Inflammatory macrophage treated with lipopolysaccharide for 1 hour (primary cell): ENCODE measurements around the gene SNRPF.
"Not testable (repeated sequence)": the region's sequence is repeated elsewhere in the genome, so short reads cannot be mapped to it uniquely, and the experiment has no call there.

ENCODE experiments used
- DNase-seq, 2 donors: peaks; one replicate each; pipeline ENCODE4 v3.0.0-alpha.2; 2020 to 2022

SNRPF gene

GRCh38 chr12:95858451-95859343 is at the start of gene SNRPF:
SNRPF (plus strand) TSS chr12:95858952; CDS start chr12:95859074, 122 bp downstream.
- DNase-seq, result peak; percentile 95 to 97

DNA sequence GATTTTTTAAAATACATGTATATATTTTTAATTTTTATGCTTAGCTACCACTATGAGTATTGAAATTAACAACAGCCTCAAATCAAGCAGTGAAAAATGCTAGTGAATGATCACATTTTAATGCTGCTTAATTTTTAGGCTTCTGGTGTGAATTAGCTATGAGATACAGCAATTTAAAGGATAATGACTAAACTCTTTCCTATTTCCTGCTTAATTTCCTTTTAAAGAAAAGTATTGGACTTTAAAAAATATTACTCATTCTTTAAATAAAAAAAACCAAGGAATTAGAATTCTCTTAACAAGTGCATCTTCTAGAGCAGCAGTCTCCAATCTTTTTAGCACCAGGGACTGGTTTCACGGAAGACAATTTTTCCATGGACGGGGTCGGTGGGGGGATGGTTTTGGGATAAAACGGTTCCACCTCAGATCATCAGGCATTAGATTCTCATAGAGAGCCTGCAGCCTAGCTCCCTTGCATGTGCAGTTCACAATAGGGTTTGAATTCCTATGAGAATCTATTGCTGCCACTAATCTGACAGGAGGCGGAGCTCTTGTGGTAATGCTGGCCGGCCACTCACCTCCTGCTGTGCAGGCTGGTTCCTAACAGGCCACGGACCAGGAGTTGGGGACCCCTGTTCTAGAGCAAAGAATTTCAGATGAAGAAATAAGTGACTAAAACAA is 49.6 kb upstream of the SNRPF start:
- DNase-seq, result no peak

GRCh38 chr12:95810411-95810810 is 48.3 kb upstream of the SNRPF start:
- no peak for DNase-seq

DNA sequence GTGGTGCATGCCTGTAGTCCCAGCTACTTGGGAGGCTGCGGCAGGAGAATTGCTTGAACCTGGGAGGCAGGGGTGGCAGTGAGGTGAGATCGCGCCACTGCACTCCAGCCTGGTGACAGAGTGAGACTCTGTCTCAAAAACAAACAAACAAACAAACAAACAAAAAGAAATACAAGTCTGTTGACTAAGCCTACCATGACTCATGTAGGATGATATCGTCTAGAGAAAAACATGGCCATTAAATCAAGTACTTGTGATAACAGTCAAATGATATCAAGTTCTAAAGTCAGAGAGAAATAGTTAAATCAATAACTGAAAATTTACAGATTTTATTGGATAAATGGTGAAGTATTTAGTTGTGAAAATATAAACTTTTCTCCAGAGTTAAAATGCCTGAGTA is 46.6 kb upstream of the SNRPF start:
- not testable (repeated sequence) for DNase-seq

DNA sequence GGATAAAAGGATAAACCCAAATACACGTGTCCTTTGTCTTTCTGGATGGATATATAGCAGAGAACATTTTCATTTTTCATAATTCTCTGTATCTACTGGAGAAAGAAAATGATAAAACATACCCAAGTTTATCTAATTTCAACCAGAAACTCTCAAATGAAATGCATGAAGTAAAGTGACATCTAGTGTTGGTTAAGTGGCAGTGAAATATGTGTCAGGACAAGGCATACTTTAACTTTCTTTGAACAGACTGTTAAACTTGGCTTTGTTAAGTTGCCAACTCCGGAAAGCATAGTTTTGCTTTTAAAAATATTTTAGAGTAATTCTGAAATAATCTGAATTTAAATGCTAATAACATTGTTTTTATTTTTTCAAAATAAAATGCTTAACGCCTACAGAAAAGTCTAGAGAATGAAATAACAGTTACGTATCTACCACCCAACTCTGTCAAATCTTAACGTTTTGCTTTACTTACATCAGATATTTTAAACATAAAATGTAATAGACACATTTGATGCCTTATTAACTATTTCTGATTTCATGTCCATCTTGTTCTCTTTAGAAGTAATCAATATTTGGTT is 43.0 kb upstream of the SNRPF start:
- no peak for DNase-seq

- peak; percentile 11 to 62 for DNase-seq
These were observed 38.6 kb upstream of the SNRPF start for GRCh38 chr12:95820096-95820703.

- DNase-seq, result no peak
These were observed 29.4 kb upstream of the SNRPF start for GRCh38 chr12:95829395-95829794.

GRCh38 chr12:95830335-95831089 is 28.2 kb upstream of the SNRPF start:
- no peak for DNase-seq

DNA sequence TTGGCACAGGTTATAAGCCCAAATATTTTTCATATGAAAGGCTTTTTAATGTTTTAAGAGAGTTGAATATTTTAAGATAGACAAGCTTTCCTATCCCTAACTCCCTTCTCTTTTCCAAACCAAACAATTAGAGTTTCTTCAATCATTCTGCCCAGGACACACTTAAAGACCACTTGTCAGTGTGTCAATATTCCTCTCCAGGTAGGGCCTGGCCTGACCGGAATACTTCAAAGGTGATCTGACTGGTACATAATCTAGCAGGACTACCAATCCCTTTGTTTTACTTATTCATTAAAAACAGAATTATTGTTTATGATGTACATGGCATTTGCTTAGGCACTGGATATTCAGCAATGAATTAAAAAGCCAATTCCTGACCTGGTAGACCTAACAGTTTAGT is 24.2 kb upstream of the SNRPF start:
- no peak for DNase-seq

DNA sequence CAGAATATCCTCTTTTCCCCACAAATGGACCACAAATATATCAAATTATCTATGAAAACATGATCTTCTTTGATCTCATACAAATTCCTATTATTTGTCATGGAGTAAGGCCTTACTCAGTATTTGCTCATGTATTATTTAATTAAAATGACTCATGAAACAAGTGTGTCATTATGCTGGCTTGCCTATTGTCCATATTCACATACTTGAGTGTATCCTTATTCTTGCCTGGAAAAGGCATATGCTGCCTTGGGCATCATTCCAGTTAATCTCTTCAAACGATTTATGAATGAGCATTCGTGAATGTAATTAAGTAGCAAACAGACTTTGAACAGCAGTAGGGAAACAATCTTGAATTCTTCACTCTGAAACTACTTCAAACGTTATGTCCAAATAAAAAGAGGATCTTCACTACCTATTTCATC is 22.6 kb upstream of the SNRPF start:
- DNase-seq, result no peak

DNA sequence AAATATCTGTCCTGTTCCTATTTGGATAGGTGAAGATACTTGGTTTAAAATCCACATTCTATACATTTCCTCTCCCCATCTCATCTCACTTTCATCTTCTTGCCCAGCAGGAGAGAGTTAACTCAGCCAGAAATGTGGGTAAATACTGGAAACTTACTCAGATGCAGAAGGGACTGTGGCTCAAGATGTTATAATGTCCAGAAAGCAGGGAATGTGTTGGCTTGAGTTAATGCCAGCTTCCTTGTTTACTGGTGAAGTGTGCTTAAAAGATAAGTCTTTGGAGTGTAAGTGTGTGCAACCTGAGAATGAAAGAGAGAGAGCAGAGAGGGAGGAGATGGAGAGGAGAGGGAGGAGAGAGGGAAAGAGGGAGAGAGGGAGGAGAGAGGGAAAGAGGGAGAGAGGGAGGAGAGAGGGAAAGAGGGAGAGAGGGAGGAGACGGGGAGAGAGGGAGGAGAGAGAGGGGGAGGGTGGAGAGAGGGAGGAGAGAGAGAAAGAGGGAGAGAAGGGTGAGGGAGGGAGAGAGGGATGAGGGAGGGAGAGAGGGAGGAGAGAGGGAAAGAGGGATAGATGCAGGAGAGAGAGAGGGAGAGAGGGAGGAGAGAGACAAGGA is 22.0 kb upstream of the SNRPF start:
- no peak for DNase-seq

DNA sequence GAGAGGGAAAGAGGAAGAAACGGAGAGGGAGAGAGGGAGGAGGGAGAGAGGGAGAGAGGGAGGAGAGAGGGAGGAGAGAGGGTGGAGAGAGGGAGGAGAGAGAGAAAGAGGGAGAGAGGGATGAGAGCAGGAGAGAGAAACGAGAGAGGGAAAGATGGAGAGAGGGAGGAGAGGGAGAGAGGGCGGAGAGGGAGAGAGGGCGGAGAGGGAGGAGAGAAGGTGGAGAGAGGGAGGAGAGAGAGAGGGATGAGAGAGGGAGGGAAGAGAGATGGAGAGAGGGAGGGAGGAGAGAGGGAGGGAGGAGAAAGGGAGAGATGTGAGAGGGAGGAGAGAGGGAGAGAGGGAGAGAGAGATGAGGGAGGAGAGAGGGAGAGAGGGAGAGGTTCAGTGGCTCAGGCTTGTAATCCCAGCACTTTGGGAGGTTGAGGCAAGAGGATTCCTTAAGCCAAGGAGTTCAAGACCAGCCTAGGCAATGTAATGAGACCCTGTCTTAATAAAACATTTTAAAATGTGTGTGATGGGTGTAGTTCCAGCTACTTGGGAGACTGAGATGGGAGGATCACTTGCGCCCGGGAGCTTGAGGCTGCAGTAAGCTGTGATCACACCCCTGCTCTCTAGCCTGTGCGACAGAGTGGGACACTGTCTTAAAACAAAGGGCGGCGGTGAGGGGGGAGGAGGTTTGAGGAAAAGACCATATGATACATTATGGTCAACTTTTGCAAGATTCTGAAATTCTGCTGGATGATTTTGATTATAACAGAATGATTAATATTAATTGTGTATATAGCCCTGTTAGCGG is 21.3 kb upstream of the SNRPF start:
- no peak for DNase-seq

GRCh38 chr12:95838125-95838524 is 20.6 kb upstream of the SNRPF start:
- DNase-seq, result no peak

DNA sequence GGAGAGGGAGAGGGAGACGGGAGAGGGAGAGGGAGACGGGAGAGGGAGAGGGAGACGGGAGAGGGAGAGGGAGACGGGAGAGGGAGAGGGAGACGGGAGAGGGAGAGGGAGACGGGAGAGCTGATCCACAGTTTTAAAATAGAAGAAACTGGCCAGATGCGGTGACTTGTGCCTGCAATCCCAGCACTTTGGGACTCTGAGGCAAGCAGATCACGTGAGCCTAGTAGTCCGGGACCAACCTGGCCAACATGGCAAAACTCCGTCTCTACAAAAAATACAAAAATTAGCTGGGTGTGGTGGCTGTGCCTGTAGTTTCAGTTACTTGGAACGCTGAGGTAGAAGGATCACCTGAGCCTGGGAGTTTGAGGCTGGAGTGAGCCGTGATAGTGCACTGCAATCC is 16.3 kb upstream of the SNRPF start:
- not testable (repeated sequence) for DNase-seq

- no peak for DNase-seq
These were observed 10.0 kb upstream of the SNRPF start for GRCh38 chr12:95848575-95849388.

DNA sequence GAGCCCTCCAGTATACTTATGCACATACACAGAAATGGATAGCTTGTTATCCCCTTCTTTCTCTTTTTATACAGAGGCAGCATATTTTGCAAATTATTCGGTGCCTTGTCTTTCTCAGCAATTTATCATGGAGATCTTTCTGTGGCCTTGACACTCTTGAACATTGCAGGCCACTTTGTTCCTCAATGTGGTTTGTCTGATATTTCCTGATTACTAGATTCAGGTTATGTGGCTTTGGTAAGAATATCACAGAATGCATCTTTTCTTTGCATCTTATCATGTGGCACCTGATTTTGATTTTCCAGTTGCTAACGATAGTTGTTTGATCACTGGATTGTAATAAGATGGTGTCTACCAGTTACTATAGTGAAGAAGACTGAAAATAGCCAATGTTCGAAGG is 7.1 kb upstream of the SNRPF start:
- no peak for DNase-seq

DNA sequence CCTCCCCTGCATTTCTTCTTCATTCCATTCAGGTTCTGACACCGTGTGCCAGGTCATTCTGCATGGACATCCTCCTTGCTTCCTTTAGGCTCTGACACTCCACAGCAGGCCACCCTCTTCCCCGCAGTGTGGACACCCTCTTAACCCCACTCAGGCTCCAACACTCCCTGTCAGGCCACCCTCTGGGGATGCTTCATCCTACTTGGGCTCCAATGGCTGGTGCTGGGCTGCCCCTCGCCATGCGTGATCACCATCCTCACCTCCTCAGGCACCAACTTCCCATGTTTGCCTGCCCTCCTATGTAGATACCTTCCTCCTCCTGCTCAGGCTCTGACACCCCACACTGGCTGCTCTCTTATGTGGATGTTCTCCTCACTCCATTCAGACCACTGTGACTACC is 6.6 kb upstream of the SNRPF start:
- no peak for DNase-seq

DNA sequence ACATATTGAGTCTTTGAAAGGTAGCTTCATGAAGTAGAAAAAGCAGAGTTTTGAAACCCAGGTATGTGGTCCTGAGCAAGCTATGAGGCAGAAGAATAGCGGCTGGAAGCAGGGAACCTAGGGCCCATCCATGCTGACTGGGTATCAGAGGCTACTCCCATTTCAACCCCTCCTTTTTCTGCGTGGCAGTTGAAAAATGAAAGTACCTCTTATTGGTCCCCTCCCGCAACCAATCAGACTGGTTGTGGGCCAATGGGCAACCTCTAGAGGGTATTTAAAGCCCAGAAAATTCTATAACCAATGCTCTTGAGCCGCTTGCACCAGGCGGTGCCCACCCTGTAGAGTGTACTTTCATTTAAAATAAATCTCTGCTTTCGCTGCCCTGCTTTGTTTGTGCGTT is 1.6 kb upstream of the SNRPF start:
- DNase-seq, result no peak

DNA sequence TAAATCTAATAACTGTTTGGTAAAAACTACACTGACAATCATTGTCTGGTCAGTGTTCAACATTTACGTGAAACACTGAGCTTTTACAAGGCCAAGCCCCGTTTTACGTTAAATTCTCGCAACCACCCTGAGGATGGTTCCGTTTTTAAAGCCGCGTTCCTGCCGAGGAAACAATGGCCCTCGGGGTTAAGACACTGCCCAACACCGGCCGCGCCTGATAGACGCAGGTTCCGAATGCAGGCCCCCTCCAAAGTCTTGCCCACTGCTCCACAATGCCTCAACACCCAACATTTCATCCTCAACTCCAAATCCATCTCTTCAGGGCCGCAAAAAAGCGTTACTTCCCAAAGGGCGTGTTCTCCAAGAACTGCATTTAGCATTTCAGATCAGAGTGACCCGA is 953 bp upstream of the SNRPF start:
- peak in 1 of 2 donors; percentile 7 for DNase-seq

GRCh38 chr12:95859344-95859816 is 628 bp downstream of the SNRPF start:
- DNase-seq, result peak in 1 of 2 donors; percentile 9
